Psoas muscle (tissue), 8 donors: ENCODE measurements around the gene NFIC. TPM values are rescaled to one million over a fixed set of nuclear protein-coding genes. Genes with fewer than 3 reads are reported as not detected.

Experiments
- ATAC-seq, 4 donors: fragments of 200-7000 bp; cut with Tn5 transposase; one replicate each; pipeline ENCODE4 v1.9.1; 2020; ENCODE audit warnings: moderate library complexity in 3 of 4, mild to moderate bottlenecking in 2 of 4
- DNase-seq, 2 donors: peaks; one replicate each; pipeline ENCODE4 v3.0.0-alpha.2; 2020
- H3K27ac ChIP-seq: fragments of 200-600 bp; one replicate; pipeline ENCODE4 v1.8.0; 2022
- H3K27me3 ChIP-seq, 3 donors: fragments of 200-600 bp in 1 of 3; one replicate each; pipeline versions ENCODE4 v1.6.1 to v1.8.0; 2013 to 2022; ENCODE audit warnings: low read length in 2 of 3, mild to moderate bottlenecking in 2 of 3, moderate library complexity in 1 of 3; ENCODE audit not compliant: insufficient read depth in 3 of 3
- H3K36me3 ChIP-seq, 2 donors: fragments of 200-600 bp in 1 of 2; one replicate each; pipeline versions ENCODE4 v1.6.1 to v1.8.0; 2013 to 2022; ENCODE audit warnings: low read depth in 1 of 2, mild to moderate bottlenecking in 1 of 2, moderate library complexity in 1 of 2; ENCODE audit not compliant: insufficient read depth in 1 of 2
- H3K4me1 ChIP-seq: fragments of 200-600 bp; one replicate; pipeline ENCODE4 v1.8.0; 2022
- H3K4me3 ChIP-seq: fragments of 200-600 bp; one replicate; pipeline ENCODE4 v1.8.0; 2022; ENCODE audit warnings: mild to moderate bottlenecking
- H3K9me3 ChIP-seq: fragments of 200-600 bp; one replicate; pipeline ENCODE4 v1.8.0; 2022
- CTCF ChIP-seq: fragments of 200-600 bp; IDR thresholded peaks from one replicate; pipeline ENCODE4 v1.8.0; 2022; ENCODE audit warnings: antibody characterized with exemption
- WGBS, 3 donors: extraction: QIAGEN DNeasy Blood & Tissue Kit; methylation state at CpG; one replicate each; pipeline versions ENCODE4 v1.1.6 to v1.1.7; 2013; 5-methylcytosine and 5-hydroxymethylcytosine counted together
- intact Hi-C, 2 donors: fragments of 100-400 bp; cut with DNase I; formaldehyde crosslinking; loops; one replicate each; pipeline versions ENCODE4 v1.11.0 to v1.14.2; 2022
- polyA plus RNA-seq, 3 donors: library from polyadenylated mRNA; stranded (reverse); fragments of 200-250 nt; gene quantifications; one replicate each; pipeline ENCODE4 v1.2.3, GENCODE V29; 2013
- total RNA-seq, 4 donors: library from RNA; stranded (reverse); fragmentation: NEBNext Ultra II Directional in 2 of 4; extraction: Animal tissue kit (Norgen Biotek cat#: 25700) in 2 of 4; gene quantifications; one replicate each; pipeline versions ENCODE4 v1.2.1 to v1.2.4, GENCODE V29; 2021 to 2023
- donor health status: healthy with polysubstance abuse.
- donor health status: DM: no; HTN: no; CAD: no; lungs with moderate emphysema.
- donor health status: Bipolar disorder and iron deficiency.
- donor health status: healthy.
- donor health status: DM: yes; HTN: yes; CAD: no.
- donor health status: DM: no; HTN: no; CAD: no.
- donor health status: DM: no; HTN: no; CAD: no.
- donor health status: DM: yes; HTN: yes; CAD: no.

NFIC gene
- total and polyA plus RNA-seq, 7 donors, result 100.0 to 439 (median 270) TPM

- 62 to 75% (median 72%) methylated on average over 6 to 7 of the region's 7 CpGs for WGBS, 3 donors
- peak; percentile 14 to 20 (median 16) for ATAC-seq
- H3K27ac ChIP-seq, result no peak overlapping the region
- DNase-seq, result no peak
- intact Hi-C loops, result no loop called here
- peaks cover 0 to 31% of the 10 kb centered on the region in 2 donors for H3K36me3 ChIP-seq
- no peak overlapping the region for H3K4me3 ChIP-seq
- no peaks in the 10 kb centered on the region for H3K4me1 ChIP-seq
- no peaks in the 10 kb centered on the region for H3K27me3 ChIP-seq
- H3K9me3 ChIP-seq, result no peaks in the 10 kb centered on the region
- TF ChIP-seq CTCF, result no peak
These were observed 99.2 kb downstream of the NFIC start for GRCh38 chr19:3465552-3465951.

DNA sequence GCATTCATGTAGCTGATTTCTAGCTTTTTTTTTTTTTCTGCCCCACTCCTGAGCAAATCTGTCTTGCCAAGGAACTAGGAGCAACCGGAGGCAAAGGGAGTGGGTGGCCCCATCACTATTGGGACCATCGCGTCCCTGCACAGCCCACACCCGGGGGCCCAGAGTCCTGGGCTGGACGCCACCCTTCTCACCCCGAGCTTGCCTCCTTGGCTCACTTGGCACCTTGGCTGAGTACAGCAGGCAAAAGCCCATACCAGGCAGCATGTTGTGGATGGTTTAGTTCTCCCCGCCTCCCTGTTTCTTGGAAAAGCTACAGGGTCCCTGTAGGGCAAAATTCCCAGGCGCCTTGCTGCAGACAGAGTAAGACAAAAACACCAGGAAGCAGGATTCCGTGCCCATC is 100.3 kb downstream of the NFIC start:
- H3K36me3 ChIP-seq, result peaks cover 0 to 21% of the 10 kb centered on the region in 2 donors
- intact Hi-C loops, result no loop called here
- ATAC-seq, result no peak
- H3K4me1 ChIP-seq, result no peaks in the 10 kb centered on the region
- 28 to 46% (median 32%) methylated on average over 9 of the region's 9 CpGs for WGBS, 3 donors
- no peak for DNase-seq
- no peak overlapping the region for H3K27ac ChIP-seq
- H3K27me3 ChIP-seq, result no peaks in the 10 kb centered on the region
- no peak for TF ChIP-seq CTCF
- no peak overlapping the region for H3K4me3 ChIP-seq
- no peaks in the 10 kb centered on the region for H3K9me3 ChIP-seq

DNA sequence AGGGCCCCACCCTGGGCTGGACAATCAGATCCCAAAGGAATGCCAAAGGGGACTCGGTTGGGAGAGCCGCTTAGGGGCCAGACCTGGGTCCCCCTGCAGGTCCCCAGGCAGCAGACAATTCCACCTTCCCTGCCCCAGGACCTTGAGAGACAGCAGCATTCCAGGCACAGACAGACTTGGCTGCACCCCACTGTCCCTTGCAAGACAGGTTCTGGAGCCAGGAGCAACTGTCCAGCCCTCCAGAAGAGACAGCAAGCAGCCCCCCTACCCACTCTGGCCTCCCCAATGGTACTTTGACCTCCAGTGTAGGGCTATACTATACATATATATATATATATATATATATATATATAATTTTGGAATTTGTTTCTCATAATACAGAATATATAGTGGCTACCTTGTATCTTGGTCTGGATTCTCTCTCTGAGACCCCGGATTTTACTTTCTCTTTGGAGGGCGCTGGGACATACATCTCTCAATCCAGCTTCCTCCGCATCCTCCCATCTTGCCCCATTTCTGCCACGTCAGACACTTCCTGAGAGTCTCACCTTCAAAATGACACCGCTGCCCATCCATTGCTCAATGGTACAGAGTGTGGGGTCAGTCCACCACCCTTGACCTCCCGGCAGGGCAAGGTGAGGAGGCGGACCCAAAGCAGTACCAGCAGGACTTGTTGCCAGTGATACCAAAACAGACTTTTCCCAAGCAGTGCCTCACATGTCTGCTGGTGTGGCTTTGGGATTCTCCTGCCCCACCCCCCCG is 101.2 kb downstream of the NFIC start:
- 73 to 85% (median 83%) methylated on average over 10 of the region's 10 CpGs for WGBS, 3 donors
- no peaks in the 10 kb centered on the region for H3K27me3 ChIP-seq
- no peaks in the 10 kb centered on the region for H3K9me3 ChIP-seq
- H3K4me3 ChIP-seq, result no peak overlapping the region
- intact Hi-C loops, result no loop called here
- no peak for TF ChIP-seq CTCF
- no peak overlapping the region for H3K27ac ChIP-seq
- DNase-seq (no peak), ATAC-seq (peak in 1 of 4 donors; percentile 13)
- H3K36me3 ChIP-seq, result peaks cover 0 to 16% of the 10 kb centered on the region in 2 donors
- no peaks in the 10 kb centered on the region for H3K4me1 ChIP-seq

GRCh38 chr19:3468211-3468610 is 101.8 kb downstream of the NFIC start:
- intact Hi-C loops, result no loop called here
- H3K4me1 ChIP-seq, result no peaks in the 10 kb centered on the region
- H3K27ac ChIP-seq, result no peak overlapping the region
- no peak overlapping the region for H3K4me3 ChIP-seq
- no peak for ATAC-seq
- no peaks in the 10 kb centered on the region for H3K27me3 ChIP-seq
- DNase-seq, result no peak
- WGBS, 3 donors, result 69 to 85% (median 78%) methylated on average over 3 of the region's 3 CpGs
- no peaks in the 10 kb centered on the region for H3K9me3 ChIP-seq
- H3K36me3 ChIP-seq, result peaks cover 0 to 10% of the 10 kb centered on the region in 2 donors
- no peak for TF ChIP-seq CTCF
